ENCODE results near the gene RSAD1.
"Not testable (repeated sequence)": the region's sequence is repeated elsewhere in the genome, so short reads cannot be mapped to it uniquely, and the experiment has no call there.

The RSAD1 gene

GRCh38 chr17:50468304-50469207 is 10.1 kb upstream of the RSAD1 start, which contains the start of gene CHAD:
Gene CHAD, minus strand, starts transcription at chr17:50468880. Its CDS starts 67 bp downstream, at chr17:50468813.
- Histone ChIP-seq H3K4me1 (ENCODE audit: control insufficient read depth, insufficient read depth, low read length) (peaks cover 11% of the 10 kb centered on the region), H3K27me3 (ENCODE audit: control insufficient read depth, insufficient read depth, low read length) (peaks cover 41% of the 10 kb centered on the region), H3K4me3 (ENCODE audit: low read length) (peak within 1 kb of the TSS; percentile 17), H3K9me3 (replicated peaks; ENCODE audit: low read length) (no peaks in the 10 kb centered on the region), H3K4me2 (ENCODE audit: low read length) (peak within 1 kb of the TSS; percentile 73), H3K36me3 (ENCODE audit: insufficient read depth, low read length) (no peaks in the 10 kb centered on the region), H3K9ac (ENCODE audit: low read depth, low read length) (no peak within 1 kb of the TSS)

GRCh38 chr17:50469208-50469605 is 9.5 kb upstream of the RSAD1 start:
- H3K27me3 ChIP-seq (ENCODE audit: control insufficient read depth, insufficient read depth, low read length): peaks cover 41% of the 10 kb centered on the region
- H3K4me2 ChIP-seq (ENCODE audit: low read length): peak overlapping the region; percentile 73
- H3K9ac ChIP-seq (ENCODE audit: low read depth, low read length): no peak overlapping the region
- no peaks in the 10 kb centered on the region for H3K36me3 ChIP-seq (ENCODE audit: insufficient read depth, low read length)
- no peaks in the 10 kb centered on the region for H3K9me3 ChIP-seq (replicated peaks; ENCODE audit: low read length)
- peak overlapping the region; percentile 17 for H3K4me3 ChIP-seq (ENCODE audit: low read length)
- H3K4me1 ChIP-seq (ENCODE audit: control insufficient read depth, insufficient read depth, low read length): peaks cover 11% of the 10 kb centered on the region

- H3K4me3 ChIP-seq (ENCODE audit: low read length): no peak overlapping the region
- no peak overlapping the region for H3K9ac ChIP-seq (ENCODE audit: low read depth, low read length)
- peaks cover 11% of the 10 kb centered on the region for H3K4me1 ChIP-seq (ENCODE audit: control insufficient read depth, insufficient read depth, low read length)
These were observed 8.9 kb upstream of the RSAD1 start for GRCh38 chr17:50469671-50470305.

DNA sequence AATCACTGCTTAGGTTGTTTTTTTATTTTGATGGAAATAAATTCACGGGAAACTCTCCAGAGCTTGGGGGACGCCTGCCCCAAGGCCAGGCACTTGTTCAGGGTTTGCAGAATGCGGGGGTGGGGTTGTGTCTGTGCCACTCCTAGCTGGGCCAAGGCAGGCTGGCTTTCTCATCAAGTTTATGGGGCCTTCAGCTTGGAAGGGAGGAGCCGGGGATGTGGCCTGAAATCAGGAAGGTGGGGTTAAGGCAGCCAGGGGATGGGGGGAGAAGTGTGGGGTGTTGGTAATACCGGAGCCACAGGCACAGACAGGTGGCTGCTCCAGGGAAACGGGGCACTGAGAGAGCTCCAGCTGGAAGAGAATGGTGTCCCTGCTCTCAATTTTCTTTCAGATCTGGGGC is 8.2 kb upstream of the RSAD1 start:
- no peak overlapping the region for H3K9ac ChIP-seq (ENCODE audit: low read depth, low read length)
- no peak overlapping the region for H3K4me2 ChIP-seq (ENCODE audit: low read length)
- no peak overlapping the region for H3K4me3 ChIP-seq (ENCODE audit: low read length)
- no peaks in the 10 kb centered on the region for H3K9me3 ChIP-seq (replicated peaks; ENCODE audit: low read length)
- H3K4me1 ChIP-seq (ENCODE audit: control insufficient read depth, insufficient read depth, low read length): peaks cover 11% of the 10 kb centered on the region
- H3K27me3 ChIP-seq (ENCODE audit: control insufficient read depth, insufficient read depth, low read length): peaks cover 41% of the 10 kb centered on the region
- H3K36me3 ChIP-seq (ENCODE audit: insufficient read depth, low read length): no peaks in the 10 kb centered on the region

More at GRCh38 chr17:50469671-50470305, 8.9 kb upstream of the RSAD1 start:
- Histone ChIP-seq H3K27me3 (ENCODE audit: control insufficient read depth, insufficient read depth, low read length) (peaks cover 41% of the 10 kb centered on the region), H3K9me3 (replicated peaks; ENCODE audit: low read length) (no peaks in the 10 kb centered on the region), H3K4me2 (ENCODE audit: low read length) (peak overlapping the region; percentile 73), H3K36me3 (ENCODE audit: insufficient read depth, low read length) (no peaks in the 10 kb centered on the region)

GRCh38 chr17:50471009-50471905 is 7.4 kb upstream of the RSAD1 start:
- H3K4me2 ChIP-seq (ENCODE audit: low read length): no peak overlapping the region
- no peak overlapping the region for H3K9ac ChIP-seq (ENCODE audit: low read depth, low read length)
- H3K4me3 ChIP-seq (ENCODE audit: low read length): no peak overlapping the region
- peaks cover 41% of the 10 kb centered on the region for H3K27me3 ChIP-seq (ENCODE audit: control insufficient read depth, insufficient read depth, low read length)
- H3K9me3 ChIP-seq (replicated peaks; ENCODE audit: low read length): no peaks in the 10 kb centered on the region
- H3K4me1 ChIP-seq (ENCODE audit: control insufficient read depth, insufficient read depth, low read length): peaks cover 11% of the 10 kb centered on the region
- H3K36me3 ChIP-seq (ENCODE audit: insufficient read depth, low read length): no peaks in the 10 kb centered on the region

DNA sequence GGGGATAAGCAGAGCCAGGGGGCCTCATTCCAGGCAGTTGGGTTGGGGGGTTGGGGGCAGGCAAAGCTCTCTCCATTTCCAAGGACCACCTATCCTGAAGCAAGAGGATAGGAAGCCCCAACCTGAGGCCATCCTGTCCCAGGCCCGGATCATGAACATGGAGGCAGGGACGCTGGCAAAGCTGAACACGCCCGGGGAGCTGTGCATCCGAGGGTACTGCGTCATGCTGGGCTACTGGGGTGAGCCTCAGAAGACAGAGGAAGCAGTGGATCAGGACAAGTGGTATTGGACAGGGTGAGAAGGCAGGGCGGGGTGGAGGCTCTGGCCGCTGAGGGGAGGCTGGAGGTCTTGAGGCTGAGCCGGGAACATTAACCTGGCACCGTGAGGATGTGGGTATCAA is 6.4 kb upstream of the RSAD1 start:
- H3K4me2 ChIP-seq (ENCODE audit: low read length): no peak overlapping the region
- H3K4me1 ChIP-seq (ENCODE audit: control insufficient read depth, insufficient read depth, low read length): peaks cover 11% of the 10 kb centered on the region
- H3K4me3 ChIP-seq (ENCODE audit: low read length): no peak overlapping the region
- H3K36me3 ChIP-seq (ENCODE audit: insufficient read depth, low read length): no peaks in the 10 kb centered on the region
- no peaks in the 10 kb centered on the region for H3K9me3 ChIP-seq (replicated peaks; ENCODE audit: low read length)
- peaks cover 32% of the 10 kb centered on the region for H3K27me3 ChIP-seq (ENCODE audit: control insufficient read depth, insufficient read depth, low read length)
- H3K9ac ChIP-seq (ENCODE audit: low read depth, low read length): no peak overlapping the region

DNA sequence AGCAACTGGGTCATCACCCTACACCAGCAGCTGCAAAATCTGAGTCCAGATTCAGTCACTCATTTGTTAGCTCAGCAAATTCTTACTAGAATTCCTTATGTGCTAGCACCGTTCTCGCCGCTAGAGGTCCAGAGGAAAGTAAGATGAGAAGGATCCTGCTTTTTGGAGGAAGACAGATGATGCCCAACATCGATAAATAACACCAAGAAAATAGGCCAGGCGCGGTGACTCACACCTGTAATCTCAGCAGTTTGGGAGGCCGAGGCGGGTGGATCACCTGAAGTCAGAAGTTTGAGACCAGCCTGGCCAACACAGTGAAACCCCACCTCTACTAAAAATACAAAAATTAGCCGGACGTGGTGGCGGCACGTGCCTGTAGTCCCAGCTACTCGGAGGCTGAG is 5.9 kb upstream of the RSAD1 start:
- Histone ChIP-seq H3K4me1 (ENCODE audit: control insufficient read depth, insufficient read depth, low read length) (peaks cover 11% of the 10 kb centered on the region), H3K27me3 (ENCODE audit: control insufficient read depth, insufficient read depth, low read length) (peaks cover 29% of the 10 kb centered on the region)
- not testable (repeated sequence) for H3K4me2 ChIP-seq (ENCODE audit: low read length); H3K4me3 ChIP-seq (ENCODE audit: low read length); H3K36me3 ChIP-seq (ENCODE audit: insufficient read depth, low read length); H3K9ac ChIP-seq (ENCODE audit: low read depth, low read length); H3K9me3 ChIP-seq (replicated peaks; ENCODE audit: low read length)

- Histone ChIP-seq H3K27me3 (ENCODE audit: control insufficient read depth, insufficient read depth, low read length) (peaks cover 17% of the 10 kb centered on the region), H3K9ac (ENCODE audit: low read depth, low read length) (no peak overlapping the region), H3K9me3 (replicated peaks; ENCODE audit: low read length) (no peaks in the 10 kb centered on the region)
These were observed 4.8 kb upstream of the RSAD1 start for GRCh38 chr17:50473901-50474300.

GRCh38 chr17:50474523-50474922 is 4.1 kb upstream of the RSAD1 start:
- no peaks in the 10 kb centered on the region for H3K36me3 ChIP-seq (ENCODE audit: insufficient read depth, low read length)
- peaks cover 7% of the 10 kb centered on the region for H3K4me1 ChIP-seq (ENCODE audit: control insufficient read depth, insufficient read depth, low read length)
- H3K4me2 ChIP-seq (ENCODE audit: low read length): no peak overlapping the region
- H3K9ac ChIP-seq (ENCODE audit: low read depth, low read length): no peak overlapping the region
- H3K27me3 ChIP-seq (ENCODE audit: control insufficient read depth, insufficient read depth, low read length): peaks cover 12% of the 10 kb centered on the region
- no peaks in the 10 kb centered on the region for H3K9me3 ChIP-seq (replicated peaks; ENCODE audit: low read length)
- no peak overlapping the region for H3K4me3 ChIP-seq (ENCODE audit: low read length)

More at GRCh38 chr17:50473901-50474300, 4.8 kb upstream of the RSAD1 start:
- Histone ChIP-seq H3K4me3 (ENCODE audit: low read length) (no peak overlapping the region), H3K4me1 (ENCODE audit: control insufficient read depth, insufficient read depth, low read length) (peaks cover 12% of the 10 kb centered on the region), H3K4me2 (ENCODE audit: low read length) (no peak overlapping the region), H3K36me3 (ENCODE audit: insufficient read depth, low read length) (no peaks in the 10 kb centered on the region)

DNA sequence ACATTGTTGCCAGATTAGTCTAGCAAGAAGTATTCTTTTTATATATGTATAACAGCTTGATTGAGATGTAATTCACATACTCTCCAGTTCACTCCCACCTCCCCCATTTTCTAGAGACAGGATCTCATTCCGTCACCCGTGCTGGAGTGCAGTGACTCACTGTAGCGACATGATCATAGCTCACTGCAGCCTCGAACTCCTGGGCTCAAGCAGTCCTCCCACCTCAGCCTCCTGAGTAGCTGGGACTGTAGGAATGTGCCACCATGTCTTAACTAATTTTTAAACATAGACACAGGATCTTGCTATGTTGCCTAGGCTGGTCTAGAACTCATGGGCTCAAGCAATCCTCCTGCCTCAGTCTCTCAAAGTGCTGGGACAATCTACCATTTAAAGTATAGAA is 3.3 kb upstream of the RSAD1 start:
- H3K4me1 ChIP-seq (ENCODE audit: control insufficient read depth, insufficient read depth, low read length): peaks cover 14% of the 10 kb centered on the region
- peaks cover 5% of the 10 kb centered on the region for H3K27me3 ChIP-seq (ENCODE audit: control insufficient read depth, insufficient read depth, low read length)
- no peak overlapping the region for H3K9ac ChIP-seq (ENCODE audit: low read depth, low read length)
- H3K36me3 ChIP-seq (ENCODE audit: insufficient read depth, low read length): no peaks in the 10 kb centered on the region
- no peak overlapping the region for H3K4me2 ChIP-seq (ENCODE audit: low read length)
- H3K4me3 ChIP-seq (ENCODE audit: low read length): no peak overlapping the region
- H3K9me3 ChIP-seq (replicated peaks; ENCODE audit: low read length): no peaks in the 10 kb centered on the region

All from skeletal muscle satellite cell (primary cell).